ENCODE data around the gene SGMS1. TPM values are rescaled to one million over a fixed set of nuclear protein-coding genes. Genes with fewer than 3 reads are reported as not detected.

Gene SGMS1
- total RNA-seq, 1 donor: 61.2 TPM

DNA sequence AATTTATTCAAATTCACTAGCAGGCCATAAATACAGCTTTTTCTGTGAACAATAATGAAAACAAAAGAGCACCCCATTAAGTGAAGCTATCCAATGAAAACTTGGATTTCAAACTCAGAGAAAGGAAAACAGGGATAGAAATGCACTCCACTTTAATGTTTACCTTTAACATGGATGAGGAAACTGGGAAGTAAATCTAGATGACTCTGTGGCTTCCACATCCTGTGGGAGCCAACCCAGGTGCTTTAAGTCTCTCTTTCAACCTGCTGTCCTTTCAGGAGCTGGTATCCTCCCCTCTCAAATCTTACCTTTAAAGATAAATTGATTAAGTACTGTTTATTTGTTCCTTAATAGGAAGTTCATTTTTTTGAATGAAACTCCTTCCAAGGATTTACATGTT lies 21.5 kb upstream of the SGMS1 start:
- TF ChIP-seq, protein P1, sequence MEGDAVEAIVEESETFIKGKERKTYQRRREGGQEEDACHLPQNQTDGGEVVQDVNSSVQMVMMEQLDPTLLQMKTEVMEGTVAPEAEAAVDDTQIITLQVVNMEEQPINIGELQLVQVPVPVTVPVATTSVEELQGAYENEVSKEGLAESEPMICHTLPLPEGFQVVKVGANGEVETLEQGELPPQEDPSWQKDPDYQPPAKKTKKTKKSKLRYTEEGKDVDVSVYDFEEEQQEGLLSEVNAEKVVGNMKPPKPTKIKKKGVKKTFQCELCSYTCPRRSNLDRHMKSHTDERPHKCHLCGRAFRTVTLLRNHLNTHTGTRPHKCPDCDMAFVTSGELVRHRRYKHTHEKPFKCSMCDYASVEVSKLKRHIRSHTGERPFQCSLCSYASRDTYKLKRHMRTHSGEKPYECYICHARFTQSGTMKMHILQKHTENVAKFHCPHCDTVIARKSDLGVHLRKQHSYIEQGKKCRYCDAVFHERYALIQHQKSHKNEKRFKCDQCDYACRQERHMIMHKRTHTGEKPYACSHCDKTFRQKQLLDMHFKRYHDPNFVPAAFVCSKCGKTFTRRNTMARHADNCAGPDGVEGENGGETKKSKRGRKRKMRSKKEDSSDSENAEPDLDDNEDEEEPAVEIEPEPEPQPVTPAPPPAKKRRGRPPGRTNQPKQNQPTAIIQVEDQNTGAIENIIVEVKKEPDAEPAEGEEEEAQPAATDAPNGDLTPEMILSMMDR (IDR thresholded peaks at IDR 0.05; ENCODE audit: insufficient read depth, low read length): no peak
- no peak overlapping the region for H3K4me3 ChIP-seq (ENCODE audit: low read depth, low read length)
- no peak for DNase-seq (ENCODE audit: low read depth)

DNA sequence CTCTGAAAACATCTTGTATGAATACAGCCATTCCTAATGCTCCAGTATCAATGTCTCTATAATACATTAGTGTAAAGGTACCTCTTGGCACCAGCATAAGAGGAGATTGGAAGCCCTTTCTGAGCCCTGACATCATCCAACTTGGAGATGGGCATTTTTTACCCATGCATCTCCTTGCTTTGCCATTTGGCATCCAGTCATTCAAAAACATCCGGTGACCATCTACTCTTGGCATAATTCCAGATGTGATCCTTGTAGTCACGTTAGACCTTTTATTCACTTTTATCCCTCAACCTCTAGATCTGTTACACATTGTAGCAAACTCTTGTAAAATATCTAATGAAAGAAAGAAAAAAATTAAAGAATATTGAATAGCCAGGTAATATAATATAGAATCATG lies 17.9 kb upstream of the SGMS1 start:
- H3K4me3 ChIP-seq (ENCODE audit: low read depth, low read length): no peak overlapping the region
- DNase-seq (ENCODE audit: low read depth): no peak
- TF ChIP-seq, protein P1 (IDR thresholded peaks at IDR 0.05; ENCODE audit: insufficient read depth, low read length): no peak

DNA sequence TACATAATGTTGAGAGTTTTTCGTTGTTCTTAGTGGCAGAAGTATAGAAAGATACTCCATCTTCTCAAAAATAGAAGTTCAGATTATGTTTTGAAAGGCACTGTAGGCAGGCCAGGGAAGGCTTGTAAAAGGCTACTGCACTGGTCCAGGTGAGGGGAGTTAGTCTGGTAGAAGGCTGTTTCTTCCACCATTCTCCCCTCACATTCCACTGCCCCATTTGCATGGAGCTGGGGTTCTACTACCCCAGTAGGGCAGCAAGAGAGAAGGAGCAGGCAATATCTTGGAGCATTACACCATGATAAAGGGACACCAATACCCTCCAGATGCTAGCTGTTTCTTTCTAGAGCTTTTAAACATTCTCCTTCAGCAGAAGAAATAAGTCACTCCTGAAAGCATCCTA lies 16.5 kb upstream of the SGMS1 start:
- no peak for DNase-seq (ENCODE audit: low read depth)

DNA sequence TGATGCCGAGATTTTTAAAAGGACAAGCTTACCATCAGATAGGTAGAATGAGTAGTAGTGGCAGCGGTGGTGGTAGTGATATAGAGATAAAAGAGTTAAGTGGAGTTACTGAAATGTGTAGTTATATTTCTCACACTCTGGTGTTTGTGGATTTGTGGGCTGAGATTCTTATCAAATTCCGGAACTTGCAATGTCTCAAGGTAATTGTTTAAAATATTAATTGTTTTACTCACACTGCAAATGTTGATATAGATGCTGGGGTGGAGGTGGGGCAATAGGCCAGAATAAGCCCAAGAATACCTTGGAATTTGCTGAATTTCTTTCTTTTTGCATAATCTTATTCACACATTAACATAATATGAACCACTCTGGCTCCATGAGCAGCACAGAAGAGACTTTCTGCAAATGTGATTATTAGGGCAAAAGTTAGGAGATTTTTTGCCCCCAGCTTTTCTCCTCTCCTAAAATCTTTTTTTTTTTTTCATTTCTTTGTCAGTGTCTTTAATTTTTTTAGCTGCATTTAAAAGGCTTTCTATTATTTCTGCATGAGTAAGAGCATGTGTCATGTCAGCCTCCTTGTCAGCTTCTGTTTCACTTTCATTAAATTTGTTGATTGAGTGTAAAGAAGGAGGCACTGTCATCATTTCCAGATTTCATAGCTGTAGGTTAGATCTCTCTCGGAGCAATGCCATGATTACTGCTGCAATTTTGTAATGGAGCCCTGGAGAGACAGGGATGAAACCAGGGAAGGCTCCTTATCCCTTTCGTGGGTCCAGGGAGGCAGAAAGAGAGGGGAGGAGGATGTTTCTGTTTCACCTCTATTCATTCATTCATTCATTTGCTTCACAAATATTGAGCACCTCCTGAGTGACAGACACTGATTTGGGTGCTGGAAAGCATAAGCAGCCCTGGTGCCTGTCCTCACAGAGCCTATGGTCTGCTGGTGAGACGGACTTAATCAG lies 13.1 kb upstream of the SGMS1 start:
- no peak overlapping the region for H3K4me3 ChIP-seq (ENCODE audit: low read depth, low read length)
- TF ChIP-seq, protein P1 (IDR thresholded peaks at IDR 0.05; ENCODE audit: insufficient read depth, low read length): no peak
- no peak for DNase-seq (ENCODE audit: low read depth)

More for the DNA sequence above, 16.5 kb upstream of the SGMS1 start:
- TF ChIP-seq, protein P1 (IDR thresholded peaks at IDR 0.05; ENCODE audit: insufficient read depth, low read length): no peak
- H3K4me3 ChIP-seq (ENCODE audit: low read depth, low read length): no peak overlapping the region

DNA sequence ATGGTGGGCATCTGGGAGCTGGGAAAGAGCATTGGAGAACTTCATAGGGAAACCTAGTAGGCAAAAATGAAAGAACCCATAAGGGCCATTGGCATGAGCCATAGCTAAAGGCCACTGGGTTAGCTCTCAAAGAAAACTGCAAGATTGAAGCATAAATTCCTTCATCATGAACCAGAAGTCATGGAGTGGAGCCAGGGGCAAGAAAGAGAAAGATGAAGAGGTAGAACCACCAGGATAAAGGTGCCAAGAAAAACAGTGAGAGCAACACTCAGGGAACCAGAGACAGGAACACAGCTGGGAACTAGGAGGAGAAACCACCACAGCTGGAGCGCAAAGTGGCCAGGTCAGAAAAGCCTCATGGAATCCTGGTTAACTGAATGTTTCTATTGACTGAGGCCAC lies 11.5 kb upstream of the SGMS1 start:
- TF ChIP-seq, protein P1 (IDR thresholded peaks at IDR 0.05; ENCODE audit: insufficient read depth, low read length): no peak
- DNase-seq (ENCODE audit: low read depth): peak; percentile 95
- no peak overlapping the region for H3K4me3 ChIP-seq (ENCODE audit: low read depth, low read length)

DNA sequence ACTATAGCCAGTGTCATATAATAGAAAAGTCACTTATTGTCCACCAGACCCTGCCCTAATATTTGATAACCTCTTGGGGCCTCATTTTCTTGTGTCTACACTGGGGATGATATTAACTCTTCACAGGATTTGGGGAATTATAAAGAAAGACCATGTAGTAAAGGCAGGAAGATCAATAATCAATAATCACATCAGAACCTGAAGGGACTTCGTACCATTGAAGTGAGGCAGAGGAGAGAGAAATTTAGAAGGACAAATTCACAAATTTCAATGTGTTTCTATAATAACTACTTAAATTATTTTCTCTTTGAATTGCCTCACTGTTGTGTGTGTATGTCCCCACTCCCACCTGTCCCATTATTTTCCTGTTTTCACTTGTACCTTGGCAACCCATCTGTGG lies 10.7 kb upstream of the SGMS1 start:
- TF ChIP-seq, protein P1 (IDR thresholded peaks at IDR 0.05; ENCODE audit: insufficient read depth, low read length): no peak
- DNase-seq (ENCODE audit: low read depth): no peak
- H3K4me3 ChIP-seq (ENCODE audit: low read depth, low read length): no peak overlapping the region

All from fibroblast of the aortic adventitia (primary cell).